ENCODE results near the gene PMEL. TPM values are rescaled to one million over a fixed set of nuclear protein-coding genes. Genes with fewer than 3 reads are reported as not detected.

PMEL gene
- total and polyA plus RNA-seq, 2 of the 8 experiments (the other 6 are each of a cell fraction or from before 2014, with no cell fraction given): 120 to 382 TPM

DNA sequence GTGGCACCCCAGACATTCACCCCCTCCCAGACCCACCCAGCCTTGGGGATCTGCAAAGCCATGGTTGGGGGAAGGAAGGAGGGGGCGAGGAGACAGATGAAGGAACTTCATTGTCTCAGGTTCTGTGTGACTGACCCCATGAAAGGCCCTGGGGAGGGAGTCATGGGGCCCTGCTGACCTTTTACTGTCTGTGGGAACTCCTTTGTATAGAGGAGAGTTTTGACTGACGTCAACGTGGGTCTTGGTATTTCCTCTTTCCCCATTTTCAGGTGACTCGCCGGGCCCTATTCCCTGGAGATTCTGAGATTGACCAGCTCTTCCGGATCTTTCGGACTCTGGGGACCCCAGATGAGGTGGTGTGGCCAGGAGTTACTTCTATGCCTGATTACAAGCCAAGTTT is 4.9 kb upstream of the PMEL start:
- Histone ChIP-seq H3K56ac (replicated peaks; ENCODE audit: insufficient read length, low read depth, low read length) (no peak overlapping the region), H3K79me2 (ENCODE audit: control insufficient read depth in 1 of 2, insufficient read depth in 2 of 2, low read length in 2 of 2) (peaks cover 3 to 24% of the 10 kb centered on the region in 2 experiments; a peak in 3 of 4 replicates), H3K18ac (ENCODE audit: extremely low read depth, low read length) (no peak overlapping the region), H2BK15ac (ENCODE audit: low read length) (no peak overlapping the region), H4K91ac (replicated peaks; ENCODE audit: insufficient read length, low read length) (no peak overlapping the region), H2AK5ac (ENCODE audit: low read depth, low read length) (no peak overlapping the region), H3K23ac (ENCODE audit: insufficient read length) (no peak overlapping the region), H4K5ac (ENCODE audit: insufficient read length, low read depth, low read length) (no peak overlapping the region), H3K4me2 (ENCODE audit: insufficient read depth in 1 of 2, low read depth in 2 of 2, low read length in 2 of 2) (no peak overlapping the region), H3K36me3 (ENCODE audit: control insufficient read depth in 2 of 4, insufficient read depth in 4 of 4, low read length in 3 of 4) (peaks cover 2 to 29% (median 14%) of the 10 kb centered on the region in 4 experiments; a peak in 5 of 8 replicates), H3K9me3 (ENCODE audit: insufficient read depth in 2 of 2, low read depth in 1 of 2, low read length in 1 of 2) (no peaks in the 10 kb centered on the region), H3K4me1 (replicated peaks in 1 of 4; ENCODE audit: control insufficient read depth in 3 of 4, insufficient read depth in 4 of 4, low read length in 3 of 4) (peaks cover 2 to 12% (median 4%) of the 10 kb centered on the region in 4 experiments; a peak in 6 of 7 replicates), H4K8ac (ENCODE audit: extremely low read depth, insufficient read depth, low read length) (no peak overlapping the region), H3K23me2 (ENCODE audit: low read depth, low read length) (peaks cover 14% of the 10 kb centered on the region), H2AFZ (ENCODE audit: low read length) (no peak overlapping the region), H3K27ac (ENCODE audit: low read depth, low read length) (no peak overlapping the region), H3K14ac (ENCODE audit: insufficient read length) (no peak overlapping the region), H4K20me1 (replicated peaks in 1 of 2; ENCODE audit: control insufficient read depth in 1 of 2, insufficient read depth in 2 of 2, low read length in 2 of 2) (peaks cover 0 to 2% of the 10 kb centered on the region in 2 experiments), H2BK5ac (ENCODE audit: low read depth, low read length) (no peak overlapping the region), H3K9ac (replicated peaks in 1 of 4; ENCODE audit: extremely low read depth in 1 of 4, low read depth in 3 of 4, low read length in 3 of 4) (no peak overlapping the region), H3K79me1 (ENCODE audit: low read depth, low read length) (peaks cover 2% of the 10 kb centered on the region; the same call in 1 of the 2 replicates), H2BK12ac (ENCODE audit: low read depth, low read length) (no peak overlapping the region), H3K4me3 (ENCODE audit: extremely low read depth in 1 of 4, insufficient read depth in 2 of 4, low read depth in 3 of 4, low read length in 4 of 4) (no peak overlapping the region), H2BK120ac (replicated peaks; ENCODE audit: low read depth, low read length) (no peak overlapping the region), H3K27me3 (replicated peaks in 1 of 4; ENCODE audit: control insufficient read depth in 3 of 4, extremely low read depth in 1 of 4, insufficient read depth in 3 of 4, low read length in 3 of 4) (no peaks in the 10 kb centered on the region), H2BK20ac (ENCODE audit: low read length) (no peak overlapping the region), H3K4ac (replicated peaks; ENCODE audit: insufficient read length, low read depth, low read length) (no peak overlapping the region)
- no peak for FAIRE-seq
- CTCF ChIA-PET (ENCODE audit: partially characterized antibody): interaction anchor here (0.6 to 0.9 kb wide), 3 partner anchors 30 to 861 kb away, joined by 3 to 4 read pairs (median 3); no protein-coding TSS in a partner anchor
- DNase-seq (ENCODE audit: low read depth in 1 of 2, low spot score in 2 of 2): no peak
- POLR2A ChIA-PET (ENCODE audit: partially characterized antibody): no interaction called here
- 87% methylated on average over 7 of the region's 7 CpGs; no CpG with 5 or more reads in 1 of the 2 experiments for WGBS, 2 experiments (ENCODE audit: extremely low coverage in 1 of 2, insufficient coverage in 1 of 2, insufficient read length in 1 of 2, insufficient replicate concordance in 2 of 2, low coverage in 1 of 2, low lambda C conversion rate in 2 of 2, missing lambda C conversion rate in 1 of 2)
- no peak for TF ChIP-seq BCL11A (IDR thresholded peaks at IDR 0.05; ENCODE audit: low read depth in 2 of 2, low read length in 2 of 2)
- no peak for TF ChIP-seq CREB1 (IDR thresholded peaks at IDR 0.05)
- TF ChIP-seq MAX (IDR thresholded peaks at IDR 0.05): no peak
- no peak for TF ChIP-seq GABPA (IDR thresholded peaks at IDR 0.05; ENCODE audit: borderline replicate concordance, insufficient read depth, low read length)
- TF ChIP-seq SAP30 (IDR thresholded peaks at IDR 0.05; ENCODE audit: insufficient read depth, insufficient replicate concordance, low read length): no peak
- no peak for TF ChIP-seq ZNF274 (IDR thresholded peaks at IDR 0.05; ENCODE audit: borderline replicate concordance, extremely low read depth, low read length)
- TF ChIP-seq PHF8 (conservative IDR thresholded peaks at IDR 0.05; ENCODE audit: low read depth, low read length): no peak
- TF ChIP-seq YY1 (IDR thresholded peaks at IDR 0.05; ENCODE audit: low read depth, low read length): no peak
- TF ChIP-seq, protein P1, sequence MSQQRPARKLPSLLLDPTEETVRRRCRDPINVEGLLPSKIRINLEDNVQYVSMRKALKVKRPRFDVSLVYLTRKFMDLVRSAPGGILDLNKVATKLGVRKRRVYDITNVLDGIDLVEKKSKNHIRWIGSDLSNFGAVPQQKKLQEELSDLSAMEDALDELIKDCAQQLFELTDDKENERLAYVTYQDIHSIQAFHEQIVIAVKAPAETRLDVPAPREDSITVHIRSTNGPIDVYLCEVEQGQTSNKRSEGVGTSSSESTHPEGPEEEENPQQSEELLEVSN (IDR thresholded peaks at IDR 0.05): no peak
- TF ChIP-seq SP4 (IDR thresholded peaks at IDR 0.05; ENCODE audit: low read length): no peak
- TF ChIP-seq ASH2L (IDR thresholded peaks at IDR 0.05; ENCODE audit: low read length): no peak
- no peak for TF ChIP-seq CBX5 (IDR thresholded peaks at IDR 0.05; ENCODE audit: low read depth, low read length)
- TF ChIP-seq POLR2AphosphoS5 (IDR thresholded peaks at IDR 0.05; ENCODE audit: low read depth, low read length): no peak
- no peak for TF ChIP-seq GTF2F1 (IDR thresholded peaks at IDR 0.05; ENCODE audit: borderline replicate concordance, low read depth, low read length)

Measured in H1 (cell line).